ENCODE results near the gene ACVR1B. TPM values are rescaled to one million over a fixed set of nuclear protein-coding genes. Genes with fewer than 3 reads are reported as not detected.

ACVR1B gene
- total and polyA plus RNA-seq, 9 of the 15 experiments (the other 6 are each of a cell fraction or from before 2014, with no cell fraction given) = 0.97 to 15.1 (median 6.8) TPM

DNA sequence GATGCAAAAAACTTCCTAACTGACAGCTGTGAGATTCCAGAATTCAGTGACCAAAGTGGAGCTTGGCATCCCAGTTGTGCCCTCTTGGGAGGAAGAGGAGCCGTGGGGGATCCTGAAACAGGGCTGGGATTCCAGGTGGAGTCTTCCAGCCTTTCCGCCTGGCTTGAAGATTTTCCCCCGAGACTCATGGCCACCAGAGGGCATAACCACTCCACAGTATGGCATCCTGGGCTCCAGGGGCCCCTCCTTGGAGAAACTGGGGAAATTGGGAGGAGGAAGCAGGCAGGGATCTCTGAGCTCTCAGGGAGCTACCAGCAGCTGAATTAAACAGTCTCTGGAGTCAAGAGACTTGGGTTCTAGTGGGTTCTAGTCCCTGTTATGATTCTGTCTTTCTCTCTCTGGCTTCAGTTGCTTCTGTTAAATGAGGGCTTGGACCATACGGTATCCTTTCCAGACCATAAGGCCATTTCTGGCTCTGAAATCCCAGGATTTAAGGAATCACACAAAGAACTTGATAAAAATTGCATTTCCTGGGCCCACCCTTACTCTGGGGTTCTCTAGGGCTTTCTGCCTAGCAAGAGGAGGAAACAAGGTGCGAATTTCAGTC, 52.6 kb downstream of the ACVR1B start (continued):
- TF ChIP-seq, protein P1, sequence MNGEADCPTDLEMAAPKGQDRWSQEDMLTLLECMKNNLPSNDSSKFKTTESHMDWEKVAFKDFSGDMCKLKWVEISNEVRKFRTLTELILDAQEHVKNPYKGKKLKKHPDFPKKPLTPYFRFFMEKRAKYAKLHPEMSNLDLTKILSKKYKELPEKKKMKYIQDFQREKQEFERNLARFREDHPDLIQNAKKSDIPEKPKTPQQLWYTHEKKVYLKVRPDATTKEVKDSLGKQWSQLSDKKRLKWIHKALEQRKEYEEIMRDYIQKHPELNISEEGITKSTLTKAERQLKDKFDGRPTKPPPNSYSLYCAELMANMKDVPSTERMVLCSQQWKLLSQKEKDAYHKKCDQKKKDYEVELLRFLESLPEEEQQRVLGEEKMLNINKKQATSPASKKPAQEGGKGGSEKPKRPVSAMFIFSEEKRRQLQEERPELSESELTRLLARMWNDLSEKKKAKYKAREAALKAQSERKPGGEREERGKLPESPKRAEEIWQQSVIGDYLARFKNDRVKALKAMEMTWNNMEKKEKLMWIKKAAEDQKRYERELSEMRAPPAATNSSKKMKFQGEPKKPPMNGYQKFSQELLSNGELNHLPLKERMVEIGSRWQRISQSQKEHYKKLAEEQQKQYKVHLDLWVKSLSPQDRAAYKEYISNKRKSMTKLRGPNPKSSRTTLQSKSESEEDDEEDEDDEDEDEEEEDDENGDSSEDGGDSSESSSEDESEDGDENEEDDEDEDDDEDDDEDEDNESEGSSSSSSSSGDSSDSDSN (IDR thresholded peaks at IDR 0.05; ENCODE audit: borderline replicate concordance in 1 of 2, low read depth in 2 of 2, low read length in 2 of 2) = no peak
- TF ChIP-seq ZSCAN29 (IDR thresholded peaks at IDR 0.05) (no peak), NBN (IDR thresholded peaks at IDR 0.05; ENCODE audit: low read depth) (no peak), TFAM (CRISPR knock-in tag; conservative IDR thresholded peaks at IDR 0.05) (no peak), ZEB2 (IDR thresholded peaks at IDR 0.05) (no peak), JUN (IDR thresholded peaks at IDR 0.05; ENCODE audit: borderline replicate concordance, low read depth, low read length) (no peak), JUN (CRISPR knock-in tag; IDR thresholded peaks at IDR 0.05; ENCODE audit: borderline replicate concordance) (no peak), ZNF311 (CRISPR knock-in tag; IDR thresholded peaks at IDR 0.05) (no peak), MYNN (IDR thresholded peaks at IDR 0.05) (no peak), MYNN (CRISPR knock-in tag; IDR thresholded peaks at IDR 0.05) (no peak), FOS (IDR thresholded peaks at IDR 0.05; ENCODE audit: extremely low read depth, insufficient read length) (no peak), SNRNP70 (optimal IDR thresholded peaks at IDR 0.05; ENCODE audit: low read depth, low read length) (no peak), CC2D1A (IDR thresholded peaks at IDR 0.05) (peak; percentile 67; the same call in 1 of the 2 replicates), MED1 (CRISPR knock-in tag; IDR thresholded peaks at IDR 0.05; ENCODE audit: borderline replicate concordance) (no peak), RAD21 (CRISPR knock-in tag; conservative IDR thresholded peaks at IDR 0.05 in 1 of 2, IDR thresholded peaks at IDR 0.05 in 1 of 2) (peak; percentile 93 to 94), ZBTB34 (CRISPR knock-in tag; IDR thresholded peaks at IDR 0.05) (no peak), RB1 (IDR thresholded peaks at IDR 0.05; ENCODE audit: low read depth) (peak; percentile 29; the same call in 1 of the 2 replicates), IRF1 (CRISPR knock-in tag; IDR thresholded peaks at IDR 0.05; ENCODE audit: borderline replicate concordance) (no peak), ZFX (CRISPR knock-in tag; IDR thresholded peaks at IDR 0.05) (no peak), GTF2F1 (IDR thresholded peaks at IDR 0.05; ENCODE audit: low read depth, low read length) (no peak), ELF1 (tag; IDR thresholded peaks at IDR 0.05) (no peak)
- TF ChIP-seq, protein P2, sequence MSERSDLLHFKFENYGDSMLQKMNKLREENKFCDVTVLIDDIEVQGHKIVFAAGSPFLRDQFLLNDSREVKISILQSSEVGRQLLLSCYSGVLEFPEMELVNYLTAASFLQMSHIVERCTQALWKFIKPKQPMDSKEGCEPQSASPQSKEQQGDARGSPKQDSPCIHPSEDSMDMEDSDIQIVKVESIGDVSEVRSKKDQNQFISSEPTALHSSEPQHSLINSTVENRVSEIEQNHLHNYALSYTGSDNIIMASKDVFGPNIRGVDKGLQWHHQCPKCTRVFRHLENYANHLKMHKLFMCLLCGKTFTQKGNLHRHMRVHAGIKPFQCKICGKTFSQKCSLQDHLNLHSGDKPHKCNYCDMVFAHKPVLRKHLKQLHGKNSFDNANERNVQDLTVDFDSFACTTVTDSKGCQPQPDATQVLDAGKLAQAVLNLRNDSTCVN (CRISPR knock-in tag; IDR thresholded peaks at IDR 0.05) = no peak
- TF ChIP-seq, protein P3, sequence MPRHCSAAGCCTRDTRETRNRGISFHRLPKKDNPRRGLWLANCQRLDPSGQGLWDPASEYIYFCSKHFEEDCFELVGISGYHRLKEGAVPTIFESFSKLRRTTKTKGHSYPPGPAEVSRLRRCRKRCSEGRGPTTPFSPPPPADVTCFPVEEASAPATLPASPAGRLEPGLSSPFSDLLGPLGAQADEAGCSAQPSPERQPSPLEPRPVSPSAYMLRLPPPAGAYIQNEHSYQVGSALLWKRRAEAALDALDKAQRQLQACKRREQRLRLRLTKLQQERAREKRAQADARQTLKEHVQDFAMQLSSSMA (CRISPR knock-in tag; IDR thresholded peaks at IDR 0.05) = no peak
